ENCODE measurements around the gene KIF4A. TPM values are rescaled to one million over a fixed set of nuclear protein-coding genes. Genes with fewer than 3 reads are reported as not detected.

KIF4A gene
- total RNA-seq, 2 donors from 2014 or later = 8.7 to 33.7 TPM

GRCh38 chrX:70453024-70453618 is 163.2 kb downstream of the KIF4A start:
- H3K27ac ChIP-seq = peak overlapping the region; percentile 2
- peak overlapping the region; percentile 37 to 73 for H3K9ac ChIP-seq (ENCODE audit: low read depth in 2 of 2, low read length in 2 of 2)
- H3K9me3 ChIP-seq = no peaks in the 10 kb centered on the region
- no peak for DNase-seq
- no peak for TF ChIP-seq CTCF (IDR thresholded peaks at IDR 0.05)
- peak overlapping the region; percentile 36 for H3K4me3 ChIP-seq
- no peaks in the 10 kb centered on the region for H3K36me3 ChIP-seq
- H3K27me3 ChIP-seq = no peaks in the 10 kb centered on the region
- H3K4me1 ChIP-seq = no peaks in the 10 kb centered on the region
- intact Hi-C loops (cut with DNase I) = loop anchor here (5.0 to 10.0 kb wide), 2 partner anchors 99 to 212 kb away; no protein-coding TSS in a partner anchor

DNA sequence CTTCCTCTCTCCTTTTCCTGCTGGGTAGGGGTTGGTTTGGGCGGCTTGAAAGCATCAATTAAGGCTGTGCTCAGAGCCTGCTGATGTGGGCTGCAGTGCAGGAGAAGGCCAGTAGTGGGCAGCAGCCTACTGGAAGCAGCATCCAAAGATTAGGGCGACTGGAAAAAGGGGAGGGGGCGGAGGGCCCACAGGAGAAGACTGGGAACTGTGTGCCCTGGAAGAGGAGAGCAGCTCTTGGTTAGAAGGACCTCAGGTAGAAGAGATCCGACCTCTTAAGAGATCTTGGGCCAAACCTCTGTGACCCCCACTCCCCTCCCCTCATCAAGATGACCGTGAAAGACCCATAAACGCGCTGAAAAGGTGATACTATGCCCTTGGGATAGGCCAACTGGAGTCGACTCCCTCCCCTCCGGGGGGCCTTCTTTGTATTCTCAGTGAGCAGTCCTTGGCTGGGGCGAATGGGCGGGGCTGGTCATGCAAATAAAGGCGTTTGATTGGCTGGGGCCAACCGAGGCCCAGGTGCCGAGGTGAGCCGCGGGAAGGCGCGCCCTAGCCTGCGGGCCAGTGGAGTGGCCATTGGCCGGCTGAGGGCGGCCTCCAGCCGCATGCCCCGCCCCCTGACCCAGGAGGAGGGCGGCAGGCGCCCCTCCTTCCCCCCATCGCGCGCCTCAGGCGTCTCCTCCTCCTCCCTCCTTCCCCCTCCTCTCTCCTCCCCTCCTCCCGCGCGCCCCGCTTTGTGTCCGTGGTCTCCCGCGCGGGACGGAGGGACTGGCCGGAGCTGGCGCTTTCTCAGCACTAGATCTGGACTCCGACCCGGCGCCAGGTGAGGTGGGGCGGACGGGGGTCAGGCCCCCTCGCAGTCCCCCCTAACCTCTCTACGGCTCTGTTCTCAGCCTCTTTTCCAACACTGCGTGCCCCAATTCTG is 164.8 kb downstream of the KIF4A start:
- Histone ChIP-seq H3K27me3 (no peaks in the 10 kb centered on the region), H3K9ac (ENCODE audit: low read depth in 2 of 2, low read length in 2 of 2) (peak overlapping the region; percentile 88 to 96), H3K4me1 (no peaks in the 10 kb centered on the region), H3K9me3 (no peaks in the 10 kb centered on the region), H3K4me3 (peak overlapping the region; percentile 49), H3K36me3 (no peaks in the 10 kb centered on the region), H3K27ac (peak overlapping the region; percentile 91)
- intact Hi-C loops (cut with DNase I) = loop anchor here (5.0 to 10.0 kb wide), 2 partner anchors 98 to 210 kb away; no protein-coding TSS in a partner anchor
- TF ChIP-seq CTCF (IDR thresholded peaks at IDR 0.05) = peak; percentile 75
- DNase-seq = peak; percentile 88

DNA sequence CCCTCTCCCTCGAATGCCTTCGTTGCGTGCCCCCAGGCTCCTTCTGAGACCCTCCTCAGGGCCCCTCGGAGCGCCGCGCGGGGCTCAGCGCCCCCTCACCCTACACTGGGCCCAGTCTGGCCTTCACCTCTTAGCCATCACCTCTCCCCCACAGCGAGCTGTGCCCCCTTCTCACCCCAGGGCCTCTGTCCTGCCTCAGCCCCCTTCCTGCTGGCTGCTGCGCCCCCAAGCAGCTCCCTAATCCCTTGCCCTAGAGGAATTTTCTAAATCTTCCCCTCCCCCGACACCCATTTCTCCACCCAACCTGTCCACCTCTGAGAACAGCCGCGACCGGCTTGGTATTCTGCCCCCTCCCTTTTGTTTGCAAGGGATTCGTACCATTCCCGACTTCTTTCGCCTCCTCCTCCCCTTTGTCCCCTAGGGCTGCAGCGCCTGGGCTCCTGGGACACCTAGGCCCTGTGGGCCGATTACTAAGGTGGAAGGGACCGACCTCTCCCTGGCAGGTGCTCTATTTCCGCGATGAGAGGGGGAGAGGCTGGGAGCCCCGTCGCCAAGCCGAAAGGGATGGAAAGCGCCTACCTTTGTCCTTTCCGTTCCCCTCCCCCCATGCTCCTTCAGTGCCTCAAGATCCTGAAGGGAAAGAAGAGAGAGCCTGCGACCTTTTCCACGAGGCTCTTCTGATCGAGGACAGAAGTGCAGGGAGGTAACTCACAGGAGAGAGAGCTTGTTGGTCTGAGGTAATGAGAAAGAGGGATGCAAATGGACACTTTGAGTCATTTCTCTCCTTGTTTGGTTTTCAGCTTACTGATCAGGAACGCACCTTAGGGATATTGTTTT is 165.7 kb downstream of the KIF4A start:
- intact Hi-C loops (cut with DNase I) = loop anchor here (10.0 kb wide), 1 partner anchor 209 kb away; no protein-coding TSS in a partner anchor
- Histone ChIP-seq H3K36me3 (no peaks in the 10 kb centered on the region), H3K27ac (peak overlapping the region; percentile 91), H3K27me3 (no peaks in the 10 kb centered on the region), H3K4me1 (no peaks in the 10 kb centered on the region), H3K4me3 (peak overlapping the region; percentile 49), H3K9me3 (no peaks in the 10 kb centered on the region), H3K9ac (ENCODE audit: low read depth in 2 of 2, low read length in 2 of 2) (peak overlapping the region; percentile 88 to 96)
- TF ChIP-seq CTCF (IDR thresholded peaks at IDR 0.05) = no peak
- DNase-seq = peak; percentile 64

DNA sequence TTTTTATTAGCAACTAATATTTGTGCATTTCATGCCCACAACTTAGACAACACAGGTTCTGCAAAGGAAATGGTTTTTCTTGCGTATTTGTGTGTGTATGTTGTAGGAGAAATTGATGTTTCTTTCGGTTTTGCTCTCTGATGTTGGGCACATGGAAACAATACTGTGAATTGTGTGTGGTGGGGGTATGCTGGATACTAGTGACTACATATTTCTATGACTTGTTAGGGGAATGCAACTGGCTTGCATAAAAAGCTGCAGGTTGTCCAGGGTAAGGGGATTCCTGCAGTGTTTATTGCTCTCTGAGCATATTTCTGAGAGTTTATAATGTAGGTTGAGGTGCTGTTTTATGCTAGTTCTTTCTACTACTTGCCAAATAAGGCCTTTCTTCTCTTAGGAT is 166.4 kb downstream of the KIF4A start:
- no peak for TF ChIP-seq CTCF (IDR thresholded peaks at IDR 0.05)
- Histone ChIP-seq H3K4me1 (no peaks in the 10 kb centered on the region), H3K9ac (ENCODE audit: low read depth in 2 of 2, low read length in 2 of 2) (peak overlapping the region in 1 of 2 donors; percentile 88), H3K9me3 (no peaks in the 10 kb centered on the region), H3K27me3 (no peaks in the 10 kb centered on the region), H3K27ac (peak overlapping the region; percentile 91), H3K36me3 (no peaks in the 10 kb centered on the region), H3K4me3 (peak overlapping the region; percentile 49)
- DNase-seq = no peak
- intact Hi-C loops (cut with DNase I) = loop anchor here (10.0 kb wide), 1 partner anchor 209 kb away; no protein-coding TSS in a partner anchor

GRCh38 chrX:70461026-70461425 is 171.1 kb downstream of the KIF4A start:
- no peaks in the 10 kb centered on the region for H3K9me3 ChIP-seq
- intact Hi-C loops (cut with DNase I) = no loop called here
- TF ChIP-seq CTCF (IDR thresholded peaks at IDR 0.05) = no peak
- no peak for DNase-seq
- H3K9ac ChIP-seq (ENCODE audit: low read depth in 2 of 2, low read length in 2 of 2) = no peak overlapping the region
- H3K4me1 ChIP-seq = no peaks in the 10 kb centered on the region
- no peaks in the 10 kb centered on the region for H3K27me3 ChIP-seq
- no peaks in the 10 kb centered on the region for H3K36me3 ChIP-seq
- H3K27ac ChIP-seq = no peak overlapping the region
- no peak overlapping the region for H3K4me3 ChIP-seq

Data from colonic mucosa (tissue), 4 donors.